HFFc6 (cell line): ENCODE measurements around the gene MRPL44. TPM values are rescaled to one million over a fixed set of nuclear protein-coding genes. Genes with fewer than 3 reads are reported as not detected.

Source experiments
- DNase-seq: peaks from one replicate; pipeline ENCODE4 v3.0.0-alpha.2; 2018
- H3K27ac Mint-ChIP-seq: 2 replicates; pipeline ENCODE4 v1.8.0; 2020; ENCODE audit warnings: mild to moderate bottlenecking, mixed read lengths
- H3K27me3 Mint-ChIP-seq: 2 replicates; pipeline ENCODE4 v1.8.0; 2021; ENCODE audit warnings: mild to moderate bottlenecking, moderate library complexity, mixed read lengths; ENCODE audit not compliant: insufficient read depth
- H3K36me3 Mint-ChIP-seq: 2 replicates; pipeline ENCODE4 v1.8.0; 2021; ENCODE audit warnings: low read depth, mixed read lengths
- H3K4me1 Mint-ChIP-seq: 2 replicates; pipeline ENCODE4 v1.8.0; 2020; ENCODE audit warnings: low read depth, mixed read lengths
- H3K4me3 Mint-ChIP-seq: 2 replicates; pipeline ENCODE4 v1.8.0; 2020; ENCODE audit warnings: mild to moderate bottlenecking, moderate library complexity, mixed read lengths
- H3K9me3 Mint-ChIP-seq: 2 replicates; pipeline ENCODE4 v1.8.0; 2020; ENCODE audit warnings: mild to moderate bottlenecking, mixed read lengths
- CTCF ChIP-seq: fragments of 200-600 bp; sonication (generic); IDR thresholded peaks from 2 replicates; pipeline ENCODE4 v1.5.0; 2021; ENCODE audit warnings: antibody characterized with exemption, mild to moderate bottlenecking
- total RNA-seq, 6 experiments: library from RNA; stranded (reverse); fragmentation: NEBNext Ultra II Directional; extraction: Animal tissue kit (Norgen Biotek cat#: 25700); gene quantifications; 2 replicates in 1 of 6; 3 replicates in 5 of 6; pipeline ENCODE4 v1.2.3, GENCODE V29; 2021

MRPL44 gene
- total RNA-seq, 6 experiments from 2014 or later, result 27.5 to 29.8 (median 28.6) TPM

DNA sequence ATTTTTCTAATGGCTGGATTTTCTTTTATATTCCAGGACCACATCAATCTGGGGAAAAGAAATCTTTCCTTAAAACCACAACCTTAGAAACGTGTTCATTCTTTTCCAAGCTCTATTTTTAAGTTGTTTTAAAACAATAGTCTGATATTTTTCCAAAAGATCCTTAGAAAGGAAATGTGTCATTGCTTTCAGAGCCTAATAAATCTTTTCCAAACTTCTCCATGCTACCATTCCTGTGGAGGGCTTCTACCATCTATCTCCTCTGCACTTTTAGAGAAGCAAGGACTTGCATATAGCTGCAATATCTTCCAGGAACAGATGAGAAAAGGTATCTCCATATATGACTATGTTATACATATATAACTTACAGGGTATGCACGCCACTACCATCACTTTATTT, 33.3 kb upstream of the MRPL44 start:
- TF ChIP-seq CTCF, result no peak
- Mint-ChIP-seq H3K4me3 (no peak overlapping the region), H3K36me3 (peaks cover 34% of the 10 kb centered on the region), H3K4me1 (peaks cover 50% of the 10 kb centered on the region), H3K27me3 (no peaks in the 10 kb centered on the region), H3K27ac (no peak overlapping the region), H3K9me3 (peaks cover 6% of the 10 kb centered on the region; the same call in 1 of the 2 replicates)
- DNase-seq, result no peak

- H3K4me1 Mint-ChIP-seq, result peaks cover 60% of the 10 kb centered on the region
- H3K9me3 Mint-ChIP-seq, result peaks cover 6% of the 10 kb centered on the region; the same call in 1 of the 2 replicates
- H3K27ac Mint-ChIP-seq, result no peak overlapping the region
- no peaks in the 10 kb centered on the region for H3K27me3 Mint-ChIP-seq
- peaks cover 34% of the 10 kb centered on the region for H3K36me3 Mint-ChIP-seq
- no peak for DNase-seq
- no peak overlapping the region for H3K4me3 Mint-ChIP-seq
- TF ChIP-seq CTCF, result no peak
Observed at GRCh38 chr2:223925106-223925505, 32.2 kb upstream of the MRPL44 start.

DNA sequence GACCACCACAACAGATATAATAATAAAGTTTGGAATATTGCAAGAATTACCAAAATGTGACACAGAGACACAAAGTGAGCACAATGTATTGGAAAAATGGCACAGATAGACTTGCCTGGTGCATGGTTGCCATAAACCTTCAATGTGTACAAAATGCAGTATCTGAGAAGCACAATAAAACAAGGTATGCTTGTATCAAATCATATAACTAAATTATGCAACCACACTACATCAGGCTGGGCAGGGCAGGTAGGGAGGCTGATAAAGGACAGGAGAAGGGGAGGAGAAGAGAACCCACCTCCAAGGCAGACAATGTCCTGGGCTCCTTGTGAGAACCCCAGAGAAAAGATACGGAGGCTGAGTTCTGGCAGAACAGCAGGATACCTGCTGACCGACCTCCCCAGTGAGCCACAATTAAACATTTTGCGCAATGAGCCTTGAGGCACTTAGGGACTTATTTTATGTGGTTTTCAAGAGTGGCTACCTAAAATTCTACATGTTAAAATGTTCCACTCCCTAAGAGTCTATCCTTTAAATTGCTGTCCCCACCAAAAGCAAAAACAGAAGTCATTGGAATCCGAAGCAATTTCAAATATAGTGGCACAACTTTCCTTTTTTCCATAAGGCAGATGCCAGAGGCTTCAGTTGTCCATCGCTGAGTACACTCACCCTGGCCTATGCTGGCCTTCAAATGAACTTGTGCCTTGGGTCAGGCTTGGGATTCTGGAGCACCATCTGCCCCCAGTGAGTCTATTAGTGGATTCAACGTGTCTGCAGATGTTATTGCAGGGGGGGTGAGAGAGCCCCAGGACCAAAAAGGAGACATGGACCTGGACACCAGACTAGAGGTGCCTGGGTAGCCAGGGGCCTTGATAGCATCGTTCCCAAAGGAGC, 28.9 kb upstream of the MRPL44 start:
- Mint-ChIP-seq H3K4me3 (no peak overlapping the region), H3K27me3 (no peaks in the 10 kb centered on the region), H3K36me3 (peaks cover 24% of the 10 kb centered on the region), H3K27ac (no peak overlapping the region), H3K4me1 (peaks cover 53% of the 10 kb centered on the region), H3K9me3 (peaks cover 6% of the 10 kb centered on the region; the same call in 1 of the 2 replicates)
- TF ChIP-seq CTCF, result no peak
- no peak for DNase-seq

- peaks cover 20% of the 10 kb centered on the region for H3K36me3 Mint-ChIP-seq
- H3K9me3 Mint-ChIP-seq, result peaks cover 6% of the 10 kb centered on the region; the same call in 1 of the 2 replicates
- no peak for TF ChIP-seq CTCF
- H3K4me3 Mint-ChIP-seq, result no peak overlapping the region
- no peak overlapping the region for H3K27ac Mint-ChIP-seq
- peaks cover 1% of the 10 kb centered on the region; the same call in 1 of the 2 replicates for H3K27me3 Mint-ChIP-seq
- no peak for DNase-seq
- H3K4me1 Mint-ChIP-seq, result peaks cover 51% of the 10 kb centered on the region
Observed at GRCh38 chr2:223929571-223930102, 27.6 kb upstream of the MRPL44 start.

DNA sequence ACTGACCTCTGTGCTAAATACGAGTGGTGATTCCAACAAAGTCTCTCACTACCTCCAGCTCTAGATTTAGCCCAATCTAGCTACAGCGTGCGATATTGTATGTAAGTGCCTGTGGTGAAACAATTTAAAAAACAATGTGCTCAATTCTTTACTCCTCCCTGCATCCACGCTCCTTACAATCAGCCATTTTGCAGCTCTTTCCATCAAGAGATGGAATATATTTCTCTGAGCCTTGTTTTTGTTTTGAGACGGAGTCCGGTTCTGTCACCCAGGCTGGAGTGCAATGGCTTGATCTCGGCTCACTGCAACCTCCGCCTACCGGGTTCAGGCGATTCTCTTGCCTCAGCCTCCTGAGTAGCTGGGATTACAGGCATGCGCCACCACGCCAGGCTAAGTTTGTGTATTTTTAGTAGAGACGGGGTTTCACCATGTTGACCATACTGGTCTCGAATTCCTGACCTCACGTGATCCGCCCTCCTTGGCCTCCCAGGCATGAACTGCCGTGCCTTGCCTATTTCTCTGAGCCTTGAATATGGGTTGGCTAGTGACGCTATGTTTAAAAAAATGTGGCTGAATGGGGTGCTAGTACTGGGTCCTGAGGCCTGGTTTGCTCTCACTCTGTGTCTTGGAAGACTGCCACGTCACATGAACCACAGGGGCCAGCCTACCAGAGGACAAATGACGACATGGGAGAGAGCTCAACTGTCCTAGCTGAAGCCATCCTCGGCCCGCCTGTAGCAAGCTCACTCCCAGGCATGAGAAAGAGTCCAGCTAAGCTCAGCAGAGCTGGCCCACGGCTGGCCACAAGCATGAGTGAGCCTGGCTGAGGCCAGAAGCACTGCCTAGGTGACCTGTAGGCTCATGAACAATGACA, 26.9 kb upstream of the MRPL44 start:
- Mint-ChIP-seq H3K27me3 (peaks cover 3% of the 10 kb centered on the region; the same call in 1 of the 2 replicates), H3K9me3 (peaks cover 6% of the 10 kb centered on the region; the same call in 1 of the 2 replicates), H3K27ac (no peak overlapping the region), H3K4me3 (no peak overlapping the region), H3K4me1 (peaks cover 51% of the 10 kb centered on the region), H3K36me3 (peaks cover 20% of the 10 kb centered on the region)
- TF ChIP-seq CTCF, result no peak
- DNase-seq, result no peak
